ENCODE data around the gene AHDC1. TPM values are rescaled to one million over a fixed set of nuclear protein-coding genes. Genes with fewer than 3 reads are reported as not detected.

The AHDC1 gene
- total and polyA plus RNA-seq, 7 donors, result 6.4 to 65.2 (median 35.9) TPM

GRCh38 chr1:27567146-27567526 is 36.8 kb downstream of the AHDC1 start:
- H3K36me3 ChIP-seq (ENCODE audit: insufficient read depth in 1 of 2, low read depth in 1 of 2), result no peaks in the 10 kb centered on the region
- no peaks in the 10 kb centered on the region for H3K9me3 ChIP-seq
- H3K4me1 ChIP-seq, result peaks cover 94% of the 10 kb centered on the region
- H3K27me3 ChIP-seq (ENCODE audit: insufficient read depth in 3 of 3, low read length in 2 of 3), result no peaks in the 10 kb centered on the region
- 21 to 40% (median 26%) methylated on average over 15 of the region's 15 CpGs for WGBS, 3 donors
- ATAC-seq (no peak), DNase-seq (no peak)
- peak overlapping the region; percentile 55 for H3K4me3 ChIP-seq
- TF ChIP-seq, protein P1, sequence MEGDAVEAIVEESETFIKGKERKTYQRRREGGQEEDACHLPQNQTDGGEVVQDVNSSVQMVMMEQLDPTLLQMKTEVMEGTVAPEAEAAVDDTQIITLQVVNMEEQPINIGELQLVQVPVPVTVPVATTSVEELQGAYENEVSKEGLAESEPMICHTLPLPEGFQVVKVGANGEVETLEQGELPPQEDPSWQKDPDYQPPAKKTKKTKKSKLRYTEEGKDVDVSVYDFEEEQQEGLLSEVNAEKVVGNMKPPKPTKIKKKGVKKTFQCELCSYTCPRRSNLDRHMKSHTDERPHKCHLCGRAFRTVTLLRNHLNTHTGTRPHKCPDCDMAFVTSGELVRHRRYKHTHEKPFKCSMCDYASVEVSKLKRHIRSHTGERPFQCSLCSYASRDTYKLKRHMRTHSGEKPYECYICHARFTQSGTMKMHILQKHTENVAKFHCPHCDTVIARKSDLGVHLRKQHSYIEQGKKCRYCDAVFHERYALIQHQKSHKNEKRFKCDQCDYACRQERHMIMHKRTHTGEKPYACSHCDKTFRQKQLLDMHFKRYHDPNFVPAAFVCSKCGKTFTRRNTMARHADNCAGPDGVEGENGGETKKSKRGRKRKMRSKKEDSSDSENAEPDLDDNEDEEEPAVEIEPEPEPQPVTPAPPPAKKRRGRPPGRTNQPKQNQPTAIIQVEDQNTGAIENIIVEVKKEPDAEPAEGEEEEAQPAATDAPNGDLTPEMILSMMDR (IDR thresholded peaks at IDR 0.05), result no peak
- intact Hi-C loops (cut with DNase I), result no loop called here
- peak overlapping the region; percentile 94 for H3K27ac ChIP-seq

GRCh38 chr1:27566462-27567145 is 37.3 kb downstream of the AHDC1 start:
- intact Hi-C loops (cut with DNase I), result no loop called here
- DNase-seq, result peak; percentile 33 to 76
- ATAC-seq, result peak; percentile 5 to 16 (median 10)
- TF ChIP-seq, protein P1 (IDR thresholded peaks at IDR 0.05), result no peak
- no peaks in the 10 kb centered on the region for H3K9me3 ChIP-seq
- no peaks in the 10 kb centered on the region for H3K27me3 ChIP-seq (ENCODE audit: insufficient read depth in 3 of 3, low read length in 2 of 3)
- H3K4me1 ChIP-seq, result peaks cover 94% of the 10 kb centered on the region
- peak overlapping the region; percentile 55 for H3K4me3 ChIP-seq
- WGBS, 3 donors, result 14 to 28% (median 27%) methylated on average over 11 to 13 of the region's 13 CpGs
- peak overlapping the region; percentile 94 for H3K27ac ChIP-seq
- H3K36me3 ChIP-seq (ENCODE audit: insufficient read depth in 1 of 2, low read depth in 1 of 2), result no peaks in the 10 kb centered on the region

DNA sequence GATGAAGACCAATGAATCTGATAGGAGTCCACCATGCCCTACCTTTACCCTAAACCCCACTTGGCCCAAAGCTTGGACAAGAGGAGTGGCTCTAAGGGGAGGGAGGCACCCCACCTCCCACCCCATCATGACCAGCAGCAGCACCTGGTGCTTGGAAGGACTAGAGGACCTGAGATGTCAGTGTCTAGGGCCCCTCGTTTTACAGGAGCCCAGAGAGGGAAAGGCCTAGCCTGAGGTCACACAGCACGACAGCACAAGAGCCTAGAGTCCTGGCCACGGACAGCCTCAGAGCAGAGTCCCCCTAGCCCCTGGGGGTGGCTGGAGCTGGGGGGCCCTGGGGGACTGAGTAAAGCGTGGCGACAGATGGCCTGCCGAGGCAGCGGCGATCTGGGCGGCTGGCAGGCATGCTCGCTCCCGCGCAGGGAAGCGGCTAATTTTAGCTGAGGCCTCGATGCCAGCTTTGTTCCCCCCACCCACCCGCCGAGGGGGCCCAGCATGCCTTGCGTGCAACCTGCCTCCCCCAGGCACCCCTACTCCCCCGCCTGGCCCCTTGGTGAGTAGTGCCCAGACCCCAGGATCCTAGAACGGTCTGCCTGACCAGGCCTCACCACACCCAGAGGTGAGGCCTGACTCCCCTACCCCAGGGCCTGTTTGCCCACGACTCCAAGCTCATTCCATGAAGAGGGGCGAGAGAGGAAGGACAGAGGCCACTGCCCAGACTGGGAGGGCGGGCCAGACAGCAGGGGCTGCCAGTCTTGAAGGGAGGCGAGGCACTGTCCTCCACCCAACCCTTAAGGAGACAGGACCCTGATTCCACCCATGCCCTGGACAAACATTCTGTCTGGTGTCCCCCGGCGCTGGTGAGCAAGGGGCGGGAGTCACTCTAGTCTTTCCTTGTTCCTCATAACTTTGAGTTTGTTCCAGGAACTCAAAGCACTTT is 39.0 kb downstream of the AHDC1 start:
- Histone ChIP-seq H3K9me3 (no peaks in the 10 kb centered on the region), H3K36me3 (ENCODE audit: insufficient read depth in 1 of 2, low read depth in 1 of 2) (no peaks in the 10 kb centered on the region), H3K27ac (peak overlapping the region; percentile 90), H3K4me1 (peaks cover 92% of the 10 kb centered on the region), H3K27me3 (ENCODE audit: insufficient read depth in 3 of 3, low read length in 2 of 3) (no peaks in the 10 kb centered on the region), H3K4me3 (peak overlapping the region; percentile 51)
- ATAC-seq (peak in 3 of 4 donors; percentile 3 to 10 (median 6)), DNase-seq (peak; percentile 47 to 77)
- TF ChIP-seq, protein P1 (IDR thresholded peaks at IDR 0.05), result no peak
- intact Hi-C loops (cut with DNase I), result no loop called here
- 25 to 29% (median 26%) methylated on average over 15 to 26 of the region's 26 CpGs for WGBS, 3 donors

GRCh38 chr1:27563591-27564471 is 40.1 kb downstream of the AHDC1 start:
- H3K36me3 ChIP-seq (ENCODE audit: insufficient read depth in 1 of 2, low read depth in 1 of 2), result peaks cover 0 to 1% of the 10 kb centered on the region in 2 donors
- intact Hi-C loops (cut with DNase I), result no loop called here
- TF ChIP-seq, protein P1 (IDR thresholded peaks at IDR 0.05), result no peak
- peaks cover 80% of the 10 kb centered on the region for H3K4me1 ChIP-seq
- peak overlapping the region; percentile 90 for H3K27ac ChIP-seq
- no peaks in the 10 kb centered on the region for H3K27me3 ChIP-seq (ENCODE audit: insufficient read depth in 3 of 3, low read length in 2 of 3)
- H3K9me3 ChIP-seq, result no peaks in the 10 kb centered on the region
- WGBS, 3 donors, result 16 to 23% (median 22%) methylated on average over 8 to 10 of the region's 10 CpGs
- DNase-seq, result peak; percentile 74 to 89
- peak; percentile 65 to 77 (median 71) for ATAC-seq
- peak overlapping the region; percentile 51 for H3K4me3 ChIP-seq
